GM23338 (cell line): Measurements from ENCODE around the gene COMMD7. TPM values are rescaled to one million over a fixed set of nuclear protein-coding genes. Genes with fewer than 3 reads are reported as not detected.
A peak's percentile ranks its signal among the peaks of the same experiment; 100 is the strongest.

Source experiments
- ATAC-seq: fragments of 200-7000 bp; cut with Tn5 transposase; 3 replicates; pipeline ENCODE4 v1.9.1; 2020
- DNase-seq: peaks from one replicate; pipeline ENCODE4 v3.0.0-alpha.2; 2015; ENCODE audit warnings: low spot score
- H2AFZ ChIP-seq: fragments of 200-600 bp; sonication (generic); 2 replicates; pipeline ENCODE4 v1.8.0; 2016; ENCODE audit warnings: antibody characterized with exemption, mild to moderate bottlenecking, moderate library complexity
- H3F3A ChIP-seq: fragments of 200-600 bp; sonication (generic); replicated peaks from 2 replicates; pipeline ENCODE4 v1.8.0; 2017; ENCODE audit warnings: antibody characterized with exemption, mixed run types, low read depth
- H3K27ac ChIP-seq: fragments of 200-600 bp; sonication (generic); 2 replicates; pipeline ENCODE4 v1.6.1; 2016; ENCODE audit warnings: low read depth
- H3K27me3 ChIP-seq: fragments of 200-600 bp; sonication (generic); 2 replicates; pipeline ENCODE4 v1.8.0; 2016; ENCODE audit warnings: mild to moderate bottlenecking, mixed run types, moderate library complexity; ENCODE audit not compliant: insufficient read depth
- H3K36me3 ChIP-seq: fragments of 200-600 bp; sonication (generic); 2 replicates; pipeline ENCODE4 v1.8.0; 2016; ENCODE audit warnings: mild to moderate bottlenecking; ENCODE audit not compliant: insufficient read depth
- H3K4me1 ChIP-seq: fragments of 200-600 bp; sonication (generic); 2 replicates; pipeline ENCODE4 v1.8.0; 2016; ENCODE audit warnings: mild to moderate bottlenecking, moderate library complexity; ENCODE audit not compliant: insufficient read depth
- H3K4me2 ChIP-seq: fragments of 200-600 bp; sonication (generic); 2 replicates; pipeline ENCODE4 v1.7.1; 2017; ENCODE audit warnings: mixed run types
- H3K4me3 ChIP-seq: fragments of 200-600 bp; sonication (generic); 2 replicates; pipeline ENCODE4 v1.6.1; 2016; ENCODE audit warnings: mixed run types
- H3K79me2 ChIP-seq: fragments of 200-600 bp; sonication (generic); replicated peaks from 2 replicates; pipeline ENCODE4 v1.8.0; 2017; ENCODE audit warnings: mild to moderate bottlenecking; ENCODE audit not compliant: insufficient read depth
- H3K9me2 ChIP-seq: fragments of 200-600 bp; sonication (generic); 2 replicates; pipeline ENCODE4 v1.8.0; 2017; ENCODE audit not compliant: insufficient read depth
- H4K20me1 ChIP-seq: fragments of 200-600 bp; sonication (generic); replicated peaks from 2 replicates; pipeline ENCODE4 v1.8.0; 2017; ENCODE audit warnings: mild to moderate bottlenecking; ENCODE audit not compliant: insufficient read depth
- H3K27ac Mint-ChIP-seq: 2 replicates; pipeline ENCODE4 v1.8.0; 2020; ENCODE audit warnings: inconsistent platforms, mild to moderate bottlenecking, moderate library complexity, mixed read lengths
- H3K27me3 Mint-ChIP-seq: 3 replicates; pipeline ENCODE4 v1.8.0; 2022; ENCODE audit warnings: low read depth, mild to moderate bottlenecking, moderate library complexity, mixed read lengths, inconsistent platforms; ENCODE audit not compliant: insufficient read depth, poor library complexity
- H3K36me3 Mint-ChIP-seq: 3 replicates; pipeline ENCODE4 v1.8.0; 2021; ENCODE audit warnings: low read depth, mild to moderate bottlenecking, inconsistent platforms, moderate library complexity, mixed read lengths
- H3K4me1 Mint-ChIP-seq: 3 replicates; pipeline ENCODE4 v1.8.0; 2020; ENCODE audit warnings: mild to moderate bottlenecking, inconsistent platforms, mixed read lengths
- H3K4me3 Mint-ChIP-seq: 3 replicates; pipeline ENCODE4 v1.8.0; 2021; ENCODE audit warnings: moderate library complexity, mild to moderate bottlenecking, inconsistent platforms, mixed read lengths
- H3K9me3 Mint-ChIP-seq: 3 replicates; pipeline ENCODE4 v1.8.0; 2020; ENCODE audit warnings: moderate library complexity, mild to moderate bottlenecking, inconsistent platforms, mixed read lengths
- CREB1 ChIP-seq: fragments of 250-450 bp; sonication (Bioruptor Pico); IDR thresholded peaks from 2 replicates; pipeline ENCODE4 v1.5.0; 2020; ENCODE audit warnings: low read depth, mild to moderate bottlenecking, moderate library complexity
- CTCF ChIP-seq, 2 experiments: fragments of 200-600 bp in 1 of 2; sonication (generic) in 1 of 2; conservative IDR thresholded peaks; 2 replicates each; pipeline versions ENCODE4 v1.5.1 to v1.6.1; 2016 to 2017; ENCODE audit warnings: antibody characterized with exemption in 2 of 2, low read depth in 2 of 2, mild to moderate bottlenecking in 2 of 2, moderate library complexity in 1 of 2
- ETS1 ChIP-seq: IDR thresholded peaks from 2 replicates; pipeline ENCODE4 v1.6.1; 2016; ENCODE audit warnings: antibody characterized with exemption
- EZH2 ChIP-seq: fragments of 200-600 bp; sonication (generic); IDR thresholded peaks from one replicate; pipeline ENCODE4 v1.8.0; 2017; ENCODE audit warnings: antibody characterized with exemption, mild to moderate bottlenecking, low read depth; ENCODE audit not compliant: unreplicated experiment
- EZH2phosphoT487 ChIP-seq: fragments of 200-600 bp; sonication (generic); IDR thresholded peaks from one replicate; pipeline ENCODE4 v1.8.1; 2018; ENCODE audit warnings: antibody characterized with exemption; ENCODE audit not compliant: unreplicated experiment
- JUNB ChIP-seq: IDR thresholded peaks from one replicate; pipeline ENCODE4 v1.6.1; 2016; ENCODE audit warnings: antibody characterized with exemption; ENCODE audit not compliant: unreplicated experiment
- NANOG ChIP-seq: IDR thresholded peaks from 2 replicates; pipeline ENCODE4 v1.6.1; 2016; ENCODE audit warnings: antibody characterized with exemption, borderline replicate concordance
- POLR2AphosphoS5 ChIP-seq: IDR thresholded peaks from 2 replicates; pipeline ENCODE4 v1.6.1; 2016; ENCODE audit warnings: antibody characterized with exemption, low read depth
- REST ChIP-seq: IDR thresholded peaks from one replicate; pipeline ENCODE4 v1.6.1; 2018; ENCODE audit warnings: antibody characterized with exemption; ENCODE audit not compliant: unreplicated experiment
- STAT1 ChIP-seq: IDR thresholded peaks from one replicate; pipeline ENCODE4 v1.6.1; 2016; ENCODE audit warnings: antibody characterized with exemption; ENCODE audit not compliant: unreplicated experiment
- ZNF114 ChIP-seq: fragments of 250-450 bp; sonication (Bioruptor Pico); IDR thresholded peaks from 2 replicates; pipeline ENCODE4 v1.5.0; 2020; ENCODE audit warnings: mild to moderate bottlenecking, moderate library complexity
- ZNF331 ChIP-seq: fragments of 250-450 bp; sonication (Bioruptor Pico); IDR thresholded peaks from 2 replicates; pipeline ENCODE4 v1.5.0; 2020; ENCODE audit warnings: low read depth, mild to moderate bottlenecking, moderate library complexity
- ZNF462 ChIP-seq: fragments of 250-450 bp; sonication (Bioruptor Pico); IDR thresholded peaks from 2 replicates; pipeline ENCODE4 v1.5.0; 2020; ENCODE audit warnings: mild to moderate bottlenecking, moderate library complexity
- polyA plus RNA-seq: library from polyadenylated mRNA; unstranded; fragments of >200 nt; fragmentation: Nextera tagmentation; extraction: Ambion mirVana; gene quantifications from 2 replicates; pipeline ENCODE4 v1.2.1, GENCODE V29; 2016
- total RNA-seq: library from RNA; depleted of rRNA; stranded (reverse); fragments of >200 nt; shearing (Covaris generic); gene quantifications from 2 replicates; pipeline ENCODE4 v1.2.3, GENCODE V29; 2014

COMMD7 gene
- total and polyA plus RNA-seq, 2 experiments from 2014 or later = 67.3 to 86.4 TPM

- Mint-ChIP-seq H3K4me1 (peaks cover 17% of the 10 kb centered on the region), H3K4me3 (no peak overlapping the region; the same call in 2 of the 3 replicates), H3K36me3 (peaks cover 37% of the 10 kb centered on the region), H3K9me3 (no peaks in the 10 kb centered on the region; the same call in 2 of the 3 replicates), H3K27me3 (peaks cover 6% of the 10 kb centered on the region), H3K27ac (peak overlapping the region; percentile 62; the same call in 1 of the 2 replicates)
- no peak for DNase-seq
- Histone ChIP-seq H3K79me2 (peaks cover 3% of the 10 kb centered on the region; the same call in 1 of the 2 replicates), H4K20me1 (peaks cover 16% of the 10 kb centered on the region), H3K27me3 (no peaks in the 10 kb centered on the region), H3K9me2 (no peaks in the 10 kb centered on the region), H3K27ac (peak overlapping the region; percentile 90), H3K4me3 (no peak overlapping the region), H2AFZ (no peak overlapping the region), H3F3A (peaks cover 40% of the 10 kb centered on the region), H3K4me2 (peak overlapping the region; percentile 34; the same call in 1 of the 2 replicates), H3K36me3 (peaks cover 17% of the 10 kb centered on the region; the same call in 1 of the 2 replicates), H3K4me1 (peaks cover 25% of the 10 kb centered on the region)
- TF ChIP-seq CTCF (conservative IDR thresholded peaks at IDR 0.05; ENCODE audit: low read depth in 2 of 2) (no peak), NANOG (no peak), STAT1 (no peak), EZH2phosphoT487 (no peak), CREB1 (no peak), JUNB (no peak), ZNF114 (CRISPR knock-in tag) (no peak), ETS1 (no peak), REST (no peak), ZNF462 (CRISPR knock-in tag) (no peak), EZH2 (no peak), ZNF331 (no peak), POLR2AphosphoS5 (no peak)
- no peak; the same call in 2 of the 3 replicates for ATAC-seq
Observed at GRCh38 chr20:32697608-32698007, 45.7 kb downstream of the COMMD7 start.
